HUDEP-2 (cell line): ENCODE measurements around the gene C20orf204.
A peak's percentile ranks its signal among the peaks of the same experiment; 100 is the strongest.

Source experiments
- DNase-seq, 76 experiments: peaks; one replicate each; lab custom pipeline; 2025; ENCODE audit not compliant: unreplicated experiment in 76 of 76; lab: John Stamatoyannopoulos, UW

C20orf204 gene

GRCh38 chr20:64069209-64069613 is 33.2 kb downstream of the C20orf204 start:
- DNase-seq, result no peak

DNA sequence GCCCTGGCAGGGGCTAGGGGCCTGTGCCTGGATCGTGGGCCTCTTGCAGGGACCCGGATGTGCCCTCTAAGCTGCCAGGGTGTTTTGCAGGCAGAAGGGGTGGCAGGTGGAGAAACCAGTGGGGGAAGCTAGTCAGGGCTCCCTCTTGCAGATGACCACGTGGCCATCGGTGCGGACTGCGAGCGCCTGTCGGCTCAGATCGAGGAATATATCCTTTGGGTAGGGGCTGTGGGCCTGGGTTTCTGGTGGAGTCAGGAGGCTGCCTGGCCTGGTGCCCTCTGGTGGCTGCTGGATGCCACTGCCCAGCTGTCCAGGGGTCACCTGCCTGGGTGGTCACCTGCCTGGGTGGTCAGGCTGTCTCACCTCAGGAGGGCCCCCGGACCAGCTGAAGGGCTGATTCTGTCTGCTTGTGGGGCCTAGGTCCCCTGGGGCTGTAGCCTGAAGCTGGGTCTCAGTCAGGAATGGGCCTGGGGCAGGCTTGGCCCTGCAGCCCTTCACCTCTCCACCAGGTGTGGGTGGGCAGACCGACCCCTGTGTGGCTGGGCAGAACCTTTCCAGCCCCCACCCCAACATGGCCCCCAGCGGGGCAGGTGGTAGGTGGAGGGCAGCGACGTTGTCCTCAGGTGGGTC is 33.7 kb downstream of the C20orf204 start:
- DNase-seq, result peak in 5 of 76 experiments; percentile 24 to 39 (median 33)

- no peak for DNase-seq
Observed at GRCh38 chr20:64070244-64070993, 34.4 kb downstream of the C20orf204 start.

DNA sequence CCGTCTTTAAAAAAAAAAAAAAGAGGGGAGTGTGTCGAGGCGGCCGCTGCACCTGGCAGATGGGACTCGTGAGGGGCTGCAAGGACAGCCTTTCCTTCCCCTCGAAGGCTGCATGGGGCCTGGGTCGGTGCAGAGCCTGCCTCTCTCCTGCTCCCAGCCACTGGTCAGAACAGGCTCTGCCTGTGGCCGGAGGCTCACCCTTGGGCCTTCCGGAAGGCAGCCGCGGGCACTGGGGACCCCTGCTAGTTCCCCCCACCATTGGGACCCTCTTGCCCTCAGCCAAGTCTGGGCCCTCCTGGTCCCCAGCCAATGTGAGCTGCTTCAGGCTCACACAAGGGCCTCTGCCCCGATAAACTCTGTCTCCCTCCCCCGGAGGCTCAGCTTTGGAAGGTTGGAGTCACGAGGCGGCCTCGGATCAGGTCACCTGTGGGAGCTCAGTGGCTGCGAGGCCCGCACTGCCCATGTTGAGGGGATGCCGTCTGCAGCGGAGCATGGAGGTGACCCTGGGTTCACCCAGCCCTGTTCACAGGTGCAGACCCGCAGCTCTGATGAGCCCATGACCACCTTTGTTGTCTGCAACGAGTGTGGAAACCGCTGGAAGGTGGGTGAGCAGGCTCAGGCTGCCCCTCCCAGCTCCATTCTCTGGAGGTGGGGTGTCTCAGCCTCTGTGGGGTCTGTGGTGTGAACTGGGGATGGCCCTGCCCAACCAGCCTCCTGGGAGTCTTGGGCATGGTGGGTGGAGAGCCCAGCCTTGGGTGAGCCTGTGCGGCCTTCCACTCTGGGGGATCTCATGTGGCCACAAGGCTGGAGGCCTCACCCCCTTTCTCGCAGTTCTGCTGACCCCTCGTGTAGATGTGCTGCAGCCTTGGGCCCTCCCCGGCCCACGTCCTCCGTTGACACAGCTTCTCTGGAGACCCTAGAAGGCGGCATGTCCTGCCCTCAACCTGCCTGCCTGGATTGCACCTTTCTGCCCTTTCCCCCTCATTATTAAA is 35.7 kb downstream of the C20orf204 start:
- no peak for DNase-seq

DNA sequence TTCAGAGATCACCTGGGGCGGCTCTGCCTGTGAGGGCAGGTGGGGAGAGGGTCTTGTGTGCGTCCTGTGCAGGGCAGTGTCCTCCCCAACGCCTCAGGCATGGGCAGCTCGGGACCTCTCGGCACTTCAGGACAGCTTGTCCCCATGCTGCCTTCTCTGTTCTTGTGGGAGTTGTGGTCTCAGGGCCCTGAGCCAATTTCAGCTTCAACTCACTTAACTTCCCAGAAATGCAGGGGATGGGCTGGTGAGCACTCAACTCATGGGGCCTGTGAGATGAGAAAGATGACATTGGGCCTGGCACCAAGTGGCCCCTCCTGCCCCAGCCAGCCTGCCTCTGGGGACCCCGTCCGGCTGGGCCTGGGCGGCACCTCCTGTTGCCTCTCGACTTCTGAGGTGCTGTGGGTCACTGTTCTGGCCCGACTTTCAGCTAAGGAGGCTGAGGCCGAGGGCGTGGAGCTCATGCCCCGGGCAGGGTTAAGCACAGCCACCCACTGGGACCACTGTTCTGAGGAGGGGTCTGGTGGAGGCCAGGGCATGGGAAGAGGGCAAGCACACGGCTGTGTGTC is 36.6 kb downstream of the C20orf204 start:
- DNase-seq, result peak in 3 of 76 experiments; percentile 14 to 43 (median 27)

DNA sequence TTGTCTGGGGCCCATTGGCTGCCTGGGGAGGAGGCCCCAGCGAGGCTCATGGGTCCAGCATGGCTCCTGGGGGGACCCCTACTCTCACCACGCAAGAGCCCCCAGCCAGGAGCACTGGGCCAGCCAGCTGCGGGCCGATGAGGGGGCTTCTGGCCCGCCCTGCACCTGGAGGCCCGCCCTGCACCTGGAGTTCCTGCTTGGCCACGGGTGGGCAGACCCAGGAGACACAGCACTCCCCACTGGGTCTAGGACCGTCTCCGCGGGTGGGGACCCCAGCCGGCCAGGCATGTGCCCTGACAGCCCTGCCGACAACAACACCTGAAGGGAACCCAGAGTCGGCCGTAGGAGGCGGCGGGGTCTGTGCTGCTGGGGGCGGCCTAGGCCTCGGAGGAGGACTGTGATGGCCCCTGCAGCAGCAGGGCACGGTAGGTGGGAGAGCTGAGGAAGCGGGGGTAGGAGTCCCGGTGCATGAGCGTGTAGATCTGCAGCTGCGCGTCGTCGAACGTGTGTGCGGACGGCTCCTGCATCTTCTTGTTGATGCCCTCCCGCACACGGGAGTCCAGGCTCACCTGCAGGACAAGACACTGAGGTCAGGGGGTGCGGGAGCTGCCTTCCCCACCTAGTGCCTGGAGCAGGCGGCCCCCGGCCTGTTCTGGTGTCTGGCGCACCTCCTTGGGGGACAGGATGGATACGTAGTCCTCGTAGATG is 37.6 kb downstream of the C20orf204 start:
- DNase-seq, result no peak

DNA sequence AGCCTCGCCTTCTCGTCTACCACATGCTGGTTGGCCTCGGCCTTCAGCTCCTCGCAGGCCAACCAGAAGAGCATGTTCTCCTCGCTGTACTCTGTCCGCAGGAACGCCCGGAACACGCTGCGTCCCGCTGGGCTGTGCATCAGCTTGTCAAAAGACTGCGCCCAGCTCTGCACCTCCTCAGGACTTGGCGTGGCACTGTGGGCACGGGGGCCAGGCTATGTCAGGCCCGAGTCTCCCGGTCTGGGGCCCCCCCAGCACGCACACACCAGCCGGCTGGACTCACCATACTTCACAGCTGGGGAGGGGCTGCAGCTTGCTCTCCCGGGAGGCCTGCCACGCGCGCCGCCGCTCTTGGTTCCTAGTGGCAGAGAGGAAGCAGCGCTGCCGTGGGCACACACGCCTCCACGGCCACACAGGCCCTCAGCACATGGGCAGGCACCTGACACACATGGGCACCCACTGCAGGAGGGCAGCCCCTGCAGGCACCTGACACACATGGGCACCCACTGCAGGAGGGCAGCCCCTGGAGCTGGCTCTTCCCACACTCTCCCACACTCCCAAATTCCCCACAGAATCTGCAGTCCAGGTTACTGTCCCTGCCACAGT is 38.3 kb downstream of the C20orf204 start:
- no peak for DNase-seq

DNA sequence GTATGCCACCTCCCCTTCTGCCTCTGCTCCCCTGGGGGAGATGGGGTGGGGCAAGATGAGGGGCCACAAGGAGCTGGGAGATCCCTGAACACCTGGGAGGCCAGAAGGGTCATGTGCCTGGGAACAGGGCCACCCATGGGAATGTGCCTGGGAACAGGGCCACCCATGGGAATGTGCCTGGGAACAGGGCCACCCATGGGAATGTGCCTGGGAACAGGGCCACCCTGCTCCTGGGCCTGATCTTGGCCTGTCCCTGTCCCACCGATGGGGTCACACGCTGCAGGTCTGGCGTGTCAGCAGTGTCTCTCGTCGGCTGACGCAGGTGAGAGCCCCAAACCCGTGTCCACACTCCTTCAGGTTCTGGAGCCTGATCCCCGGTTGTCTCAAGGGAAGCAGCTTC is 39.0 kb downstream of the C20orf204 start:
- no peak for DNase-seq

GRCh38 chr20:64075556-64075955 is 39.6 kb downstream of the C20orf204 start:
- no peak for DNase-seq

DNA sequence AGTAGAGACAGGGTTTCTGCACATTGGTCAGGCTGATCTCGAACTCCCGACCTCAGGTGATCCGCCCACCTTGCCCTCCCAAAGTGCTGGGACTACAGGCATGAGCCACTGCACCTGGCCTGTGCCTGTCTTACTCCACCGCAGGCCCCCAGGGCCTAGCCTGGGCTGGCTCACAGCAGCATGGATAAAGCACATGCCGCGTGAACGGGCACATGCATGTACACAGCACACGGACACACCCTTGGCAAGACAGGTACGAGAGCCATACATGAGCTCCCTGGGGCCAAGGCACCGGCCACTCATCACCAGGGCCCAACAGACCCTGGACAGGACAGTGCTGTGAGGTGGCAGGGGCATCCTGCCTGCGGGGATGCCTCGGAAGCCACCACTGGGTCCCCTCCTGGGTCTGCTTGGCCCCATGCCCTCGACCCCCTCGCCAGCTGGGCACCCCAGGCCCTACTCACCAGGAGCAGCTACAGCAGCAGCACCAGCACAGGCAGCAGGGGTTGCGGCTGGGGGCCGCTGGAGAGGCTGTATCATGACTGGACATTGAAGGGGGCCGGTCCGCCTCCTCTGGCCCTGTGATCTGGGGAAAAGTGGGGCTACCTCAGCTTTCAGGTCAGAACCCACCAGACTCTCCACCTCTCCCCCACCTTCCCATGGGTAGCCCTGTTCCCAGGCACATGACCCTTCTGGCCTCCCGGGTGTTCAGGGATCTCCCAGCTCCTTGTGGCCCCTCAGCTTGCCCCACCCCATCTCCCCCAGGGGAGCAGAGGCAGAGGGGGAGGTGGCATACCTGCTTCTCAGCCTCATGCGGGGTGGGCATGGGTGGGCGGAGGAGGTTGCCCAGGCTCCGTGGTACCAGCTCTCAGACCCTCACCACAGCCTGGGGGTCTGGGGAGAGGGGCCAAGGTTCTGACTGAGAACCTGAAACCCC is 40.3 kb downstream of the C20orf204 start:
- no peak for DNase-seq

GRCh38 chr20:64077094-64077493 is 41.1 kb downstream of the C20orf204 start:
- DNase-seq, result no peak

DNA sequence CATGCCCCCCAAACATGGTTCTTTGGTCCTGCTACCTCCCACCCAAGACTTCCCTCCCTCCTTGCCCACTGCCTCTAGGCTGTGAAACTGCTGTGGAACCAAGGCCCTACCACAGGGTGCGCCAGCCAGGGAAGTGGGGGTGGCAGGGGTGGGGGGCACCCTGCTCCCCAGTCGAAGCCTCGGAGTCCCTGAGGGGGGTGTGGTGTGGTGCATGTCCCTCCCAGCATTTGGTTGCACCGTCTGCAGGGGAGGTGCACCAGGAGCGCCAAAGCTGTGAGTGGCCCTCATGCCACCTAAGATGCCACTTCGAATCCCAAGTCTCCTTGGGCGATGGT is 41.5 kb downstream of the C20orf204 start:
- DNase-seq, result no peak

GRCh38 chr20:64077876-64078551 is 42.0 kb downstream of the C20orf204 start:
- no peak for DNase-seq

GRCh38 chr20:64078934-64079272 is 42.9 kb downstream of the C20orf204 start:
- DNase-seq, result no peak

- DNase-seq, result peak in 33 of 76 experiments; percentile 10 to 57 (median 33)
Observed at GRCh38 chr20:64079273-64080012, 43.5 kb downstream of the C20orf204 start, which contains the start of gene RGS19. TSS of gene RGS19 (minus strand) at chr20:64079518. CDS start at chr20:64076886, 2,632 bp downstream.

- DNase-seq, result peak in 4 of 76 experiments; percentile 19 to 35 (median 26)
Observed at GRCh38 chr20:64080013-64080812, 44.2 kb downstream of the C20orf204 start, which contains the start of gene OPRL1. TSS of gene OPRL1 (plus strand) at chr20:64080082. CDS start at chr20:64092721, 12,639 bp downstream.
